BJ (cell line): ENCODE results near the gene VWA3B. TPM values are rescaled to one million over a fixed set of nuclear protein-coding genes. Genes with fewer than 3 reads are reported as not detected.

ENCODE experiments used
- CTCF ChIA-PET: fragments of 350-600 bp; formaldehyde crosslinking; extraction: SDS; loops from one replicate; lab custom pipeline; 2021; ENCODE audit warnings: antibody characterized with exemption, inconsistent platforms; lab: Yijun Ruan, JAX
- POLR2A ChIA-PET: fragments of 300-600 bp; sonication (Branson Sonifier 250); formaldehyde crosslinking; extraction: SDS; loops from one replicate; lab custom pipeline; 2021; ENCODE audit warnings: antibody characterized with exemption; lab: Charles Lee
- DNase-seq: peaks from one replicate; pipeline ENCODE4 v3.0.0-alpha.2; 2011; ENCODE audit warnings: low read depth
- H3K27me3 ChIP-seq: 2 replicates; pipeline ENCODE4 v1.6.0; 2011; ENCODE audit warnings: low read length; ENCODE audit not compliant: control insufficient read depth, insufficient read depth
- H3K36me3 ChIP-seq: 2 replicates; pipeline ENCODE4 v1.5.1; 2011; ENCODE audit warnings: low read length; ENCODE audit not compliant: control insufficient read depth, insufficient read depth
- H3K4me3 ChIP-seq: 2 replicates; pipeline ENCODE4 v1.5.1; 2011; ENCODE audit warnings: low read depth, mild to moderate bottlenecking, control low read depth, low read length
- CTCF ChIP-seq: IDR thresholded peaks from 2 replicates; pipeline ENCODE4 v1.5.1; 2011; ENCODE audit warnings: low read depth, mild to moderate bottlenecking, control low read depth, inconsistent platforms, low read length, moderate library complexity; ENCODE audit not compliant: insufficient read depth
- polyA plus RNA-seq: library from polyadenylated mRNA; depleted of rRNA; stranded (reverse); fragments of >200 nt; gene quantifications from 2 replicates; pipeline ENCODE4 v1.2.3, GENCODE V29; 2011

The VWA3B gene
- polyA plus RNA-seq, 1 experiment: not detected

- Histone ChIP-seq H3K36me3 (no peaks in the 10 kb centered on the region), H3K4me3 (no peak overlapping the region), H3K27me3 (no peaks in the 10 kb centered on the region)
- POLR2A ChIA-PET: no interaction called here
- DNase-seq: no peak
- CTCF ChIA-PET: interaction anchor here (0.6 kb wide), 1 partner anchor 24 kb away, joined by 3 read pairs; no protein-coding TSS in a partner anchor
- TF ChIP-seq CTCF: no peak
These were observed 225.0 kb downstream of the VWA3B start for GRCh38 chr2:98311771-98312545.

- ChIA-PET POLR2A (no interaction called here), CTCF (no interaction called here)
- Histone ChIP-seq H3K27me3 (no peaks in the 10 kb centered on the region), H3K36me3 (no peaks in the 10 kb centered on the region), H3K4me3 (no peak overlapping the region)
- no peak for DNase-seq
- TF ChIP-seq CTCF: no peak
These were observed 226.7 kb downstream of the VWA3B start for GRCh38 chr2:98313492-98314250.

GRCh38 chr2:98314251-98314650, 227.3 kb downstream of the VWA3B start:
- DNase-seq: no peak
- no peaks in the 10 kb centered on the region for H3K36me3 ChIP-seq
- POLR2A ChIA-PET: no interaction called here
- CTCF ChIA-PET: no interaction called here
- H3K27me3 ChIP-seq: no peaks in the 10 kb centered on the region
- no peak for TF ChIP-seq CTCF
- no peak overlapping the region for H3K4me3 ChIP-seq

- ChIA-PET CTCF (interaction anchor here (0.6 kb wide), 1 partner anchor 1528 kb away, joined by 3 read pairs; no protein-coding TSS in a partner anchor), POLR2A (no interaction called here)
These were observed 229.0 kb downstream of the VWA3B start for GRCh38 chr2:98315957-98316356.

More at GRCh38 chr2:98315957-98316356, 229.0 kb downstream of the VWA3B start:
- H3K36me3 ChIP-seq: no peaks in the 10 kb centered on the region
- no peak for TF ChIP-seq CTCF
- H3K4me3 ChIP-seq: no peak overlapping the region
- H3K27me3 ChIP-seq: no peaks in the 10 kb centered on the region
- no peak for DNase-seq
